ENCODE data around the gene SSH2.
A peak's percentile ranks its signal among the peaks of the same experiment; 100 is the strongest.

Gene SSH2

DNA sequence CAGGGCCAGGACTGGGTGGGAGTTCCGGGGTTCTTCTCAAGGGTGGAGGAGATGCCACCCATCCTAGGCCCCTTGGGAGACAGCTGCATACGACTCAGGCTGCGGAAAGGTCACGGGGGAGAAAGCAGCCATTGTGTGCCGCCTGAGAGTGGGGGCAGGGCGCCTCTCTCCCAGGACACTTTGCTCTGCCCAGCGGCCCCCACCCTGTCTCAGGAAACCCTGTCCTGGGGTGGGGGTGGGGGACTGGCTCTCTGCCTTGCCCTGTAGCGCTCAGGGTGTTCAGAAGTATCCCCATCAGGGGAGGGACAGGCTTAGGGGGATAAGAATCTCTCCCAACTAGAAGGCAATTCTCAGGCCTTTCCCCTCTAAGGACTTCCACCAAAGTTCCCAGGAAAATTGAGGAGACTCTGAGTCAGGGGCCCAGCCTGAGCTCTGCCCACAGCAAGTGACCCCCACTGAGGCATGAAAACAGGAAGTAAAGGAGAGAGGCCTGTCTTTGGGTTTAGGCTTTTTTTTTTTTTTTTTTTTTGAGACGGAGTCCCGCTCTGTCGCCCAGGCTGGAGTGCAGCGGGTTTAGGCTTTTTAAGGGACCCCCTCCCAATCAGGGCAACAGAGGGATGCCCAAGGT is 345.5 kb downstream of the SSH2 start:
- Mint-ChIP-seq H3K4me1 (ENCODE audit: low read depth) (peaks cover 54% of the 10 kb centered on the region), H3K36me3 (ENCODE audit: low read depth) (peaks cover 38% of the 10 kb centered on the region), H3K9me3 (no peaks in the 10 kb centered on the region), H3K4me3 (peak overlapping the region; percentile 23), H3K27ac (peak overlapping the region; percentile 81), H3K27me3 (no peaks in the 10 kb centered on the region)

DNA sequence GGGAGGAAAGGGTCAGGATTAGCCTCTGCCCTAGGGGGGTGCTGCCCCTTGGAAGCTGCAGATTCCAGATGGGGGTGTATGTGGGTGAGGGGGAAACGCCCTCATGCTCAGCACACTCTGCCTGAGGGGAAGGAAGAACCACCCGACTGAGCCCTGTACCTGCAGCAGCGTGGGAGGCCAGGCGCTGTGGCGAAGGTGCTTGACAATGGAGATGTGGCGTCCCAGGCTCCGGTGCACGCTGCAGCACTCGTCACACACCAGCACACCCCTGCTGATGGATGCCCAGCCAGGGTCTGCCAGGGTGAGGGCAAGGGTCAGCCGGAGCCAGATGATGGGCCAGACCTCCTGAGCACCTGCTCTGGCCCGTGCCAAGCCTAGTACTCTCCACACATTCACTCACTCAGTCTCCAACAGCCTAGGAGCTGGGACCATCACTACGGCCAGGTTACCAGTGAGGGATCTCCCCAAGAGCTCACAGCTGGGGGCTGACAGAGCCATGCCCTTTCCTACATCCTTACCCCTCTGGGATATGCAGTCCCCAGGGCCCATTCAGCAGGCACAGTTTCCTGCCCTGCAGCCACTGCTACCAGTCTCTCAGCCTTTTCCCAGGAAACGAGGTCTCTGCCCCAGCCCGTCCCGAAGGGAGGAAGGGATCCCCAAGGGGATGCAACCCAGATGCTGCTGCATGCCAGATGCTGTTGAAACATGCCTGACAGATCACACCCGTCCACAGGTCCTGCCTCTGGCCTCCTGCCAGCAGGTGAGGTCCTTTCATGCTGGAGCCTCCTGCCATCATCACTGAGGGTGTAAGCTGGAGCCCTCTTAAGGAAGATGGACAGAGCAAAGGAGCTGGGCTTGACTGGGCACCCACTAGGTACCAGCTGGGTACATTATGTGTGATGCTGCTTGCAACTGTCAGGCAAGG is 346.4 kb downstream of the SSH2 start:
- Mint-ChIP-seq H3K27me3 (no peaks in the 10 kb centered on the region), H3K27ac (peak overlapping the region; percentile 43), H3K4me1 (ENCODE audit: low read depth) (peaks cover 54% of the 10 kb centered on the region), H3K9me3 (no peaks in the 10 kb centered on the region), H3K36me3 (ENCODE audit: low read depth) (peaks cover 39% of the 10 kb centered on the region), H3K4me3 (no peak overlapping the region)

DNA sequence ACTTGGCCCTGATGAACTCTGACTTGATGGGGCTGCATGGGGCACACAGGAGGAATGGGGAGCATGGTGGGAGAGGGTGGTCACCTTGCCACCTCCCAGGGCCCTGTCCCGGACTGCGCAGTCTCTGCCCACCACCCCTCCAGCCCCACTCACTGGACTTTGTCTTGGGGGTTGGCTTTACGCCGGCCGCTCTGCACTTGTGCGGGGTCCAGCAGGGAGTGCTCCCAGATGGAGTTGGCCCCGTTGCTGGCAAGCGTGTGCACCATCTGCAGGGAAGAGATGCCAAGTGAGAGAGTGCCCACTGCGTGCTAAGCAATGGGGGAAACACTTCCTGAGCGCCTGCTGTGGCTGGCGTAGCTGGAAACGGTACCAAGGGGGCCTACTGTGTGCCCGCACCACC is 347.3 kb downstream of the SSH2 start:
- H3K27me3 Mint-ChIP-seq = no peaks in the 10 kb centered on the region
- H3K27ac Mint-ChIP-seq = no peak overlapping the region
- peaks cover 45% of the 10 kb centered on the region for H3K36me3 Mint-ChIP-seq (ENCODE audit: low read depth)
- no peak overlapping the region for H3K4me3 Mint-ChIP-seq
- H3K4me1 Mint-ChIP-seq (ENCODE audit: low read depth) = peaks cover 49% of the 10 kb centered on the region
- no peaks in the 10 kb centered on the region for H3K9me3 Mint-ChIP-seq

DNA sequence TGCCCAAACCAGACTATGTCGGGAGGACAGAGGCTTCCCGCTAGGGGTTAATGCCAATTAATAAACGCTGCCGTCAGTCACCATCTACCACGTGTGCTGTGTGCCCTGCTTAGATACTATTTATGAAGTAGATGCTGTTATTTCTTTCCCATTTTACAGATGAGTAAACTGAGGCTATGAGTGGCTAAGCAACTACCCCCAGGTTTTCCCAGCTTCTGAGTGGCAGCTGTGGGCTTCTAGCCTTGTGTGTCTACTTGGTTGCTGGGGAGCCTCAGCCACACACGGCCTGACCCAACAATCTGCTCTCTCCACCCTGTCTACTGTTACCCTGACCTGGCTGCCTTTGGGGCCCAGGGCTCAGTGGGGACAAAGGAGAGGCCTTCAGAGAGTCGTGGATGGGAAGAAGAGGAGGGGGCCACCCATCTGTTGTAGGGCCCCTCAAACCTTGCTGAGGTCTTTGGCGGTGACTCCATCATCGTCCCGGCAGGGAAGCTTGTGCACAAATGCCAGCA is 347.7 kb downstream of the SSH2 start:
- H3K27ac Mint-ChIP-seq = no peak overlapping the region
- H3K4me1 Mint-ChIP-seq (ENCODE audit: low read depth) = peaks cover 44% of the 10 kb centered on the region
- no peaks in the 10 kb centered on the region for H3K27me3 Mint-ChIP-seq
- peaks cover 45% of the 10 kb centered on the region for H3K36me3 Mint-ChIP-seq (ENCODE audit: low read depth)
- no peak overlapping the region for H3K4me3 Mint-ChIP-seq
- no peaks in the 10 kb centered on the region for H3K9me3 Mint-ChIP-seq

DNA sequence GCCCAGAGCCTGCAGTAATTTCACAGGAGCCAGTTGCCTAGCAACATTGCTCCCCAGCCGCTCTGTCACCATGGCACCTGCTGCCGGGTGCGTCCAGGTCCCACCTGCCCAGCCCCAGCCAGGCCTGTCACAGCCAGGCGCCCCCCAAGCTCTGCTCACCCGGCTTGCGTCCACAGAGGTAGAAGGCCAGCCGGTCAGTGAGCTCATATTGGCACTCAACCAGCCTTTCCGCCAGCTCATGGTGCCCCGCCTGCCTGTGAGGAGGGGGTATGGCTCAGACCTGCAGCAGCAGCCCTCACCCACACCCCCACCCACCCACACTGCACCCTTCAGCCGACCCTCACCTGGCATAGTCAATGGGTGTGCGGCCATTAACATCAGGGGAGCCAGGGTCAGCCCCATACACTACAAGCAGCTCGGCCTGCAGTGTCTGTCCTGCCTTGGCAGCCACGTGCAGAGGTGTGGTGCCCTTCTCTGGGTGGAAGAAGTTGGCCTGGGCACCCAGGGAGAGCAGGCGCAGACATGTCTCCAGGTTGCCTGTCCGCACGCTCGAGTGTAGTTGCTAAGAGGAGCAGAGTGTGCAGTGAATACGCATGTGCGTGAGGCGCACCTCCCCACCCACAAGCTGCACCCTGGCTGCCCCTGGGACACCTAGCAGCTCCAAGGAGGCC is 348.3 kb downstream of the SSH2 start:
- H3K4me1 Mint-ChIP-seq (ENCODE audit: low read depth) = peaks cover 39% of the 10 kb centered on the region
- no peaks in the 10 kb centered on the region for H3K27me3 Mint-ChIP-seq
- no peak overlapping the region for H3K27ac Mint-ChIP-seq
- no peaks in the 10 kb centered on the region for H3K9me3 Mint-ChIP-seq
- H3K36me3 Mint-ChIP-seq (ENCODE audit: low read depth) = peaks cover 45% of the 10 kb centered on the region
- no peak overlapping the region for H3K4me3 Mint-ChIP-seq

DNA sequence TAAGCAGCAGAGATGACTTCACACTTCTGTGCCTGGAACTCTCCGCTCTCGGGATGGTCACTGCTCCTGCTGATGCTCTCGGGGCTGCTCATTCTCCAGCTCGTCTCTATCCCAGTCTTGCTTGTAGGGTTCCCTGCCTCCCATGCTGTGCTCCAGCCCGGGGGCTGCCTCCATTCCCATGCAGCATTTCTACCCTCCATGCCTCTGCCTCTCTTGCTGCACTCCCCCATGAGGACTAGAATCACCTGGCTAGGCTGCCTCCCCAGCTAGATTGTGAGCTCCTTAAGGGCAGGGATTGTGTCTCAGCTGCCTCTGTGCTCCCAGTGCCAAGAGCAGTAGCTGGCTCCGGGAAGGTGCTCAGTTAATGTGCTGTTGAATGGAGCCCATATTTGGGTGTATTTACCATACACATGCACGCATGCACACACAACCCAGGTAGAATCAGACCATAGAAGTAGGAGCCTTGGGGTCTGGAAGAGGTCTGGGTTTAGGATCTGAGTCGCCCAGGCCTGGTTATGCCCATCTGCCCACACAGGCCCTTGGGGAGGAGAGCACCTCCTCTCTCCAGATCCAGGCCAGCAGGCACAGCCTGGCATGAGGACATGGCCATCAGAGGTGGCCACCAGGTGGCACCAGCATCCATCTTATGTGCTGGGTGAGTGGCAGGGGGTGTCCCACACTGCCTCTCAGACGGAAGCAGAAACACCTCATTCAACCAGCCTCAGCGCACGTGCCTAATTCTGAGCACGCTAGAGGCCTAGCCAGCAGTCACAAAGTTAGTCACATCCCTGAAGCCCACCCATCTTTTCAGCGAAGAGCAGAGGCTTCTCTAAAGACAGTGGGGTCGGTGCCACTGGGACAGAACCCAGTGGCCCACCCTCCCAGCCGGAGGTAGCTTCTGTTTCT is 349.9 kb downstream of the SSH2 start:
- H3K27me3 Mint-ChIP-seq = no peaks in the 10 kb centered on the region
- peaks cover 45% of the 10 kb centered on the region for H3K36me3 Mint-ChIP-seq (ENCODE audit: low read depth)
- no peaks in the 10 kb centered on the region for H3K9me3 Mint-ChIP-seq
- peak overlapping the region; percentile 81 for H3K27ac Mint-ChIP-seq
- peaks cover 23% of the 10 kb centered on the region for H3K4me1 Mint-ChIP-seq (ENCODE audit: low read depth)
- no peak overlapping the region for H3K4me3 Mint-ChIP-seq

DNA sequence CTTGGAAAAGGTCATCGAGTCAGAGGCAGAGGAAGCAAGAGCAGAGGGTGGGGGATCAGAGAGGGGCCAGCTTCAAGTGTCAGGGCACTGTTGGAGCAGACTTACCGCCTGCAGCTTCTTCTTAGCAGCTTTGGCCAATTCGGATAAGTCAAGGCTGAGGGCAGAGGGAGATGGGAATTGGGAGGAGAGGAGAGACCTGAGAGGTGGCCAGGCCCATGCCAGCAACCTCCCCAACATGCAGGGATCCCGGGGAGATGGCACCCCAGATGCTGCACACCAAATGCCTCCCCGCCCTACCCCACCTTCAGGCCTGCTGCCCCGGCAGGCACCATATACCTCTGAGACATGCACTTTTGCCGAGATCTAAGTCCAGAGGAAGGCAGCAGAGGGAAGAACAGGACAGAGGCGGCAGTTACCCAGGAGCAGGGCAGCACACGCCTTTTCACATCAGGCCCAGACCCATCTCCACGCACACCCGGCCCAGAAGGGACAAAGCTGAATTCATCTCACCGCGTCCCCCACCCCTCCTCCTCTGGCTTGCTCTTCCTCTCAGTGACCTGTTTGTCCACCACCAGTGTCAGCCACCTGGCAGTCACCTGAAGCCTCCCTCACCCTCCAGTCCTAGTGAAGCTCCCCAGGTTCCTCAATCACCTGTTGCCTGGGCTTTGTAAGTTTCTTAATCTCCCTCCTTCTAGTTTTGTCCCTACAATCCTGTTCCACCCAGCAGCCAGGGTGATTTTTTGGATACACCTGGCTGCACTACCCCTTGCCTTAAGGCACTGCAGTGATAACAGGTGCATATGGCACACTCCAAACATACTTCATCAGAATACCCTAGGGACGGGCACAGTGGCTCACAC is 351.2 kb downstream of the SSH2 start:
- no peak overlapping the region for H3K4me3 Mint-ChIP-seq
- peaks cover 16% of the 10 kb centered on the region for H3K4me1 Mint-ChIP-seq (ENCODE audit: low read depth)
- no peaks in the 10 kb centered on the region for H3K27me3 Mint-ChIP-seq
- H3K27ac Mint-ChIP-seq = peak overlapping the region; percentile 46
- no peaks in the 10 kb centered on the region for H3K9me3 Mint-ChIP-seq
- H3K36me3 Mint-ChIP-seq (ENCODE audit: low read depth) = peaks cover 50% of the 10 kb centered on the region

DNA sequence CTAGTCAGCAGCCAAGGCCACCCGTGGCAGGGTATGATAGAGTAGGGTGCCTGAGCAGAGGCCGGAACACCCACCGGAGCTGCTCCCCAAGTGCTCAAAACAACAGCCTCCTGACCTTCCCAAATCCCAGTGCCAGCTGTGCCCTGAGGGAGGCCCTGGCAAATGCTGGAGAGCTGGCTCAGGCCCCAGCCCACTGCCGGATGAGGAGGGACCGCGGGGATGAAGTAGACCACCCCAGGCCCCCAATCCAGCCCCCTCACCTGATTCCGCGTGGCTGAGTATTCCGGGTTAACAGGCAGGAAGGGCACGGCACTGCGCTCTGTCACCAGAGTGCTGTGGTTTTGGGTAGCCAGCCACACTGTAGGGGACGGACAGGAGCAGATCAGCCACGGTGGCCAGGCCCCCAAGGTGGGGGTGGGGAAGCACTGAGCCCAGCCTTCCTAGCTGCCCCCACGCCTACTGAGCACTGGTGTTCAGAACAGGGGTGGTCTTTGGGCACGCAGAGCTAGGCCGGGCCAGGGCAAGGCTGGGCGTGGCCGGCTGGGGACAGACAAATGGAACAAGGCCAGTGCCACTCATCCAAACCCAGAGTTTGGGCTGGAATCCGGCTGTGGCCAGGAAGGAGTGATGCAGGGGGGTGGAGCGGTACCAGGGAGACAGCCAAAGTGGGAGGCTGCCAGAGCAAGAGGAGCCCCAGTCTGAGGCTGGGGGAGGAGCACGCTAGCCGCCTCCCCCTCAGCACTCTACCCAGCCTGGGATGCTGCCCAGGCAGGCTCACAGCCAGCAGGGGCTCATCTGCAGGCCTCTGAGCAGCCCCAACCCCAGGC is 352.4 kb downstream of the SSH2 start:
- Mint-ChIP-seq H3K27me3 (no peaks in the 10 kb centered on the region), H3K36me3 (ENCODE audit: low read depth) (peaks cover 48% of the 10 kb centered on the region), H3K9me3 (no peaks in the 10 kb centered on the region), H3K4me1 (ENCODE audit: low read depth) (peaks cover 25% of the 10 kb centered on the region), H3K27ac (peak overlapping the region; percentile 52), H3K4me3 (no peak overlapping the region)

DNA sequence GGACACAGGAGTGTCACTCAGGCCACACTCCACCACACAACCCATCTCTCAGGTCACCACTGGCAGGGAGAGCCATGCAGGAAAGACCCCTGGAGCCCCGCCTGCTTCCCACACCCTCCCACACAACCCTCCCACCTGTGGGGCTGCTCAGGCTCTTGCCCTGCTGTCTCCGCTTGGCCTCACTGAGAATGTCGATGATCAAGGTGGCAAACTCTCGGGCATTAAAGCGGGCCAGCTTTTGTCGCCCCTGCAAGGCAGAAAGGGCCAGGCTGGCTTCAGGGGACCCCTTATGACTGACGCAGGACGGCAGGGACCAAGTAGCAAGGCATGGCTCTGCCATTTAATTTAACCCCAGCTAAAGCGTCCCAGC is 353.0 kb downstream of the SSH2 start:
- H3K36me3 Mint-ChIP-seq (ENCODE audit: low read depth) = peaks cover 42% of the 10 kb centered on the region
- no peaks in the 10 kb centered on the region for H3K27me3 Mint-ChIP-seq
- peaks cover 21% of the 10 kb centered on the region for H3K4me1 Mint-ChIP-seq (ENCODE audit: low read depth)
- no peak overlapping the region for H3K4me3 Mint-ChIP-seq
- no peaks in the 10 kb centered on the region for H3K9me3 Mint-ChIP-seq
- H3K27ac Mint-ChIP-seq = no peak overlapping the region

DNA sequence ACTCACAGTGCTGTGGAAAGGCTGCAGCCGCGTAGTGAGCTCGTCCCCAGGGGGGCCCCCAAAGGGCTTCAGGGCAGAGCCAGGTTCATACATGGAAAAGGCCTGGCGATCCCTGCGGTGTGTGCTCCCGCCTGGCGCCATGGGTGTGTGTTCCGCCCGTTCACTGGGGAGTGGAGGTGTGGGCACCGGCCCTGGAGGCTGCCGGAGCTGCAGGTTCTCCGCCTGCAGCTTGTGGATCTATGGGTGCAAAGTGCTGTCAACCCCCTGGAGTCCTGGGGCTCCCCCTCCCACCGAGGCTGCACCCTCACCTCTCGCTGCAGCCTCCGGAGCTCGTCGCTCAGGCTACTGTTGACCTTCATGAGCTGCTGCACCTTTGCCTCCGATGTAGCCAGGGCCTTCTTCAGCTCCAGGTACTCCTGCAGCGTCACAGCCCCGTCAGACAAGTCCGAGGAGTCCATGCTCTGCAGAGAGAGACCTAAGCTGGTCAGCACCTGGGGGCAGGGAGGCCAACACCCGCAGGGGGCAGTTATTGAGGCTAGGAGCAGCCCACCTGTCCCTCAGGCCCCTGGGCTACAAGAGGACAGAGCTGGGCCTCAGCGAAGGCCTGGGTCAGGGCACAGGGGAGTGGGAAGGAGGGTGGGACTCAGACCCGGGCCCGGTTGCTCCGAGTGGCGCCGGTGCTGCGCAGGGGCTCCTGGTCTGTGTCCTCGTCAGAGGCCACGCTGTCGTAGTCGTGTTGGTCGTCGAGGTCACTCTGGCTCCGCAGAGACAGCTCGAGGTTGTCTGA is 353.6 kb downstream of the SSH2 start:
- Mint-ChIP-seq H3K27ac (no peak overlapping the region), H3K4me3 (no peak overlapping the region), H3K4me1 (ENCODE audit: low read depth) (peaks cover 21% of the 10 kb centered on the region), H3K9me3 (no peaks in the 10 kb centered on the region), H3K36me3 (ENCODE audit: low read depth) (peaks cover 41% of the 10 kb centered on the region), H3K27me3 (no peaks in the 10 kb centered on the region)

All from stimulated activated naive CD8-positive, alpha-beta T cell treated with anti-CD3 and anti-CD28 coated beads, Interleukin-15, Interleukin-2, amounts not matched to agents 100 ng/mL and 50 ng/mL, for 24 hours (primary cell).